Trophoblast cell (in vitro differentiated cells and primary cell): Measurements from ENCODE around the gene ACIN1.

Source experiments
- DNase-seq, 2 donors: peaks; one replicate each; pipeline ENCODE4 v3.0.0-alpha.2; 2016
- H2AFZ ChIP-seq: 2 replicates; pipeline ENCODE4 v1.6.1; 2013; ENCODE audit warnings: low read length, moderate library complexity, mild to moderate bottlenecking; ENCODE audit not compliant: insufficient read depth, poor library complexity
- H2AK5ac ChIP-seq: 2 replicates; pipeline ENCODE4 v1.6.1; 2013; ENCODE audit warnings: mild to moderate bottlenecking, low read length
- H2BK120ac ChIP-seq: 2 replicates; pipeline ENCODE4 v1.6.1; 2013; ENCODE audit warnings: low read length, mild to moderate bottlenecking, moderate library complexity; ENCODE audit not compliant: insufficient read depth, poor library complexity
- H2BK12ac ChIP-seq: 2 replicates; pipeline ENCODE4 v1.6.1; 2013; ENCODE audit warnings: mild to moderate bottlenecking, low read length, moderate library complexity
- H2BK5ac ChIP-seq: 2 replicates; pipeline ENCODE4 v1.6.1; 2013; ENCODE audit warnings: low read length, low read depth, moderate library complexity, mild to moderate bottlenecking; ENCODE audit not compliant: poor library complexity
- H3K14ac ChIP-seq: 2 replicates; pipeline ENCODE4 v1.6.1; 2013; ENCODE audit warnings: mild to moderate bottlenecking, low read length
- H3K18ac ChIP-seq: 2 replicates; pipeline ENCODE4 v1.6.1; 2013; ENCODE audit warnings: mild to moderate bottlenecking, low read length
- H3K23ac ChIP-seq: 2 replicates; pipeline ENCODE4 v1.6.1; 2013; ENCODE audit warnings: low read length
- H3K27ac ChIP-seq: 2 replicates; pipeline ENCODE4 v1.5.1; 2013; ENCODE audit warnings: low read depth, mild to moderate bottlenecking, inconsistent platforms, low read length, moderate library complexity
- H3K27me3 ChIP-seq: 2 replicates; pipeline ENCODE4 v1.6.1; 2013; ENCODE audit warnings: inconsistent platforms, mild to moderate bottlenecking, low read length, moderate library complexity; ENCODE audit not compliant: insufficient read depth
- H3K36me3 ChIP-seq, 2 experiments: 1 replicate in 1 of 2; 2 replicates in 1 of 2; pipeline ENCODE4 v1.6.1; 2013; ENCODE audit warnings: low read length in 2 of 2, mild to moderate bottlenecking in 2 of 2, moderate library complexity in 1 of 2; ENCODE audit not compliant: insufficient read depth in 2 of 2, control insufficient read depth in 1 of 2
- H3K4ac ChIP-seq: 2 replicates; pipeline ENCODE4 v1.6.1; 2013; ENCODE audit warnings: low read depth, mild to moderate bottlenecking, low read length, moderate library complexity
- H3K4me1 ChIP-seq, 2 experiments: 1 replicate in 1 of 2; 2 replicates in 1 of 2; pipeline ENCODE4 v1.6.1; 2013; ENCODE audit warnings: low read length in 2 of 2, mild to moderate bottlenecking in 2 of 2, moderate library complexity in 1 of 2; ENCODE audit not compliant: insufficient read depth in 2 of 2, control insufficient read depth in 1 of 2
- H3K4me2 ChIP-seq: 2 replicates; pipeline ENCODE4 v1.6.1; 2013; ENCODE audit warnings: inconsistent platforms, mild to moderate bottlenecking, low read length, moderate library complexity
- H3K4me3 ChIP-seq: 2 replicates; pipeline ENCODE4 v1.5.1; 2013; ENCODE audit warnings: mild to moderate bottlenecking, low read depth, low read length, inconsistent platforms
- H3K79me1 ChIP-seq: one replicate; pipeline ENCODE4 v1.6.1; 2013; ENCODE audit warnings: low read length
- H3K79me2 ChIP-seq: 2 replicates; pipeline ENCODE4 v1.6.1; 2013; ENCODE audit warnings: low read length, mild to moderate bottlenecking; ENCODE audit not compliant: control insufficient read depth, insufficient read depth, poor library complexity
- H3K9ac ChIP-seq: 2 replicates; pipeline ENCODE4 v1.6.1; 2013; ENCODE audit warnings: mild to moderate bottlenecking, low read length
- H3K9me3 ChIP-seq: 2 replicates; pipeline ENCODE4 v1.6.1; 2013; ENCODE audit warnings: low read depth, mild to moderate bottlenecking, control low read depth, inconsistent platforms, low read length; ENCODE audit not compliant: insufficient read depth
- H4K12ac ChIP-seq: 2 replicates; pipeline ENCODE4 v1.6.1; 2013; ENCODE audit warnings: low read depth, mild to moderate bottlenecking, low read length, moderate library complexity
- H4K8ac ChIP-seq: 2 replicates; pipeline ENCODE4 v1.6.1; 2013; ENCODE audit warnings: low read depth, mild to moderate bottlenecking, low read length, moderate library complexity
- H4K91ac ChIP-seq: one replicate; pipeline ENCODE4 v1.6.1; 2013; ENCODE audit warnings: low read depth, mild to moderate bottlenecking, low read length, moderate library complexity
- WGBS: extraction: QIAGEN DNeasy Blood & Tissue Kit; methylation state at CpG from one replicate; pipeline ENCODE4 v1.1.7; 2013; ENCODE audit warnings: missing lambda C conversion rate; ENCODE audit not compliant: insufficient read length, insufficient coverage; ENCODE audit errors: extremely low coverage; 5-methylcytosine and 5-hydroxymethylcytosine counted together

ACIN1 gene

GRCh38 chr14:23093526-23093925 is 1.4 kb downstream of the ACIN1 start:
- no peak overlapping the region for H4K8ac ChIP-seq
- H3K27ac ChIP-seq = no peak overlapping the region

GRCh38 chr14:23093104-23093503 is 1.8 kb downstream of the ACIN1 start:
- Histone ChIP-seq H2BK12ac (no peak overlapping the region), H3K14ac (no peak overlapping the region), H2BK5ac (no peak overlapping the region), H3K36me3 (peaks cover 17 to 32% of the 10 kb centered on the region in 2 experiments), H3K18ac (no peak overlapping the region), H2BK120ac (no peak overlapping the region), H4K91ac (no peak overlapping the region), H2AK5ac (no peak overlapping the region), H3K79me2 (peaks cover 17% of the 10 kb centered on the region), H4K12ac (no peak overlapping the region), H3K4me2 (no peak overlapping the region), H3K9me3 (no peaks in the 10 kb centered on the region), H3K27ac (no peak overlapping the region), H3K27me3 (no peaks in the 10 kb centered on the region), H3K79me1 (peaks cover 12% of the 10 kb centered on the region), H3K4me1 (peaks cover 5 to 9% of the 10 kb centered on the region in 2 experiments), H3K9ac (no peak overlapping the region), H2AFZ (no peak overlapping the region), H4K8ac (no peak overlapping the region), H3K23ac (no peak overlapping the region), H3K4me3 (no peak overlapping the region), H3K4ac (peak overlapping the region; percentile 98)
- DNase-seq = no peak
- WGBS = no CpG with 5 or more reads among the region's 2 CpGs

More at GRCh38 chr14:23093526-23093925, 1.4 kb downstream of the ACIN1 start:
- Histone ChIP-seq H3K9ac (no peak overlapping the region), H2AFZ (no peak overlapping the region), H2AK5ac (no peak overlapping the region), H3K36me3 (peaks cover 17 to 34% of the 10 kb centered on the region in 2 experiments), H3K9me3 (no peaks in the 10 kb centered on the region), H2BK12ac (no peak overlapping the region), H4K91ac (no peak overlapping the region), H2BK120ac (no peak overlapping the region), H4K12ac (no peak overlapping the region), H3K4ac (peak overlapping the region; percentile 98), H3K79me2 (peaks cover 17% of the 10 kb centered on the region), H3K23ac (no peak overlapping the region), H3K18ac (no peak overlapping the region), H3K4me3 (no peak overlapping the region), H3K14ac (no peak overlapping the region), H3K4me1 (peaks cover 5 to 9% of the 10 kb centered on the region in 2 experiments), H3K27me3 (no peaks in the 10 kb centered on the region), H3K79me1 (peaks cover 12% of the 10 kb centered on the region), H2BK5ac (no peak overlapping the region), H3K4me2 (peak overlapping the region; percentile 94)
- DNase-seq = no peak
- no CpG with 5 or more reads among the region's 2 CpGs for WGBS

- H2AK5ac ChIP-seq = no peak overlapping the region
- H3K36me3 ChIP-seq = peaks cover 14 to 26% of the 10 kb centered on the region in 2 experiments
- H3K14ac ChIP-seq = no peak overlapping the region
- H4K8ac ChIP-seq = no peak overlapping the region
- no peak overlapping the region for H3K4me3 ChIP-seq
- H3K9me3 ChIP-seq = no peaks in the 10 kb centered on the region
- H3K23ac ChIP-seq = no peak overlapping the region
- no peak overlapping the region for H3K9ac ChIP-seq
- no peak for DNase-seq
- no peak overlapping the region for H3K18ac ChIP-seq
- no peak overlapping the region for H3K4me2 ChIP-seq
- no peak overlapping the region for H3K27ac ChIP-seq
- H2BK120ac ChIP-seq = no peak overlapping the region
- no peak overlapping the region for H2BK12ac ChIP-seq
- peaks cover 3 to 4% of the 10 kb centered on the region in 2 experiments for H3K4me1 ChIP-seq
- no peak overlapping the region for H2AFZ ChIP-seq
- H3K27me3 ChIP-seq = no peaks in the 10 kb centered on the region
- no peak overlapping the region for H4K12ac ChIP-seq
- WGBS = no CpG with 5 or more reads among the region's 12 CpGs
- peaks cover 12% of the 10 kb centered on the region for H3K79me1 ChIP-seq
- H2BK5ac ChIP-seq = no peak overlapping the region
- H3K4ac ChIP-seq = peak overlapping the region; percentile 4
- peaks cover 16% of the 10 kb centered on the region for H3K79me2 ChIP-seq
- no peak overlapping the region for H4K91ac ChIP-seq
Measured at GRCh38 chr14:23091294-23092225, 3.4 kb downstream of the ACIN1 start.

GRCh38 chr14:23090254-23090636 is 4.7 kb downstream of the ACIN1 start:
- WGBS = no CpG with 5 or more reads among the region's 4 CpGs
- Histone ChIP-seq H3K36me3 (peaks cover 14 to 30% of the 10 kb centered on the region in 2 experiments), H3K4ac (no peak overlapping the region), H3K4me3 (no peak overlapping the region), H2AFZ (no peak overlapping the region), H4K91ac (no peak overlapping the region), H2BK12ac (no peak overlapping the region), H4K8ac (no peak overlapping the region), H3K79me1 (peaks cover 7% of the 10 kb centered on the region), H3K4me1 (peaks cover 2% of the 10 kb centered on the region in 2 experiments), H3K4me2 (no peak overlapping the region), H3K14ac (no peak overlapping the region), H3K79me2 (peaks cover 12% of the 10 kb centered on the region), H3K27ac (no peak overlapping the region), H3K23ac (no peak overlapping the region), H2BK120ac (no peak overlapping the region), H3K9me3 (no peaks in the 10 kb centered on the region), H3K27me3 (no peaks in the 10 kb centered on the region), H3K18ac (no peak overlapping the region), H3K9ac (no peak overlapping the region), H2BK5ac (no peak overlapping the region), H2AK5ac (no peak overlapping the region), H4K12ac (no peak overlapping the region)
- DNase-seq = no peak
